HepG2 (cell line): ENCODE data around the gene SLC28A1. TPM values are rescaled to one million over a fixed set of nuclear protein-coding genes. Genes with fewer than 3 reads are reported as not detected.

Source experiments
- ATAC-seq: fragments of 200-7000 bp; cut with Tn5 transposase; 3 replicates; pipeline ENCODE4 v1.9.1; 2020; ENCODE audit warnings: mild to moderate bottlenecking, moderate library complexity
- BruUV-seq: library from RNA; stranded (reverse); fragments of 400-500 nt; replicated peaks from 2 replicates; lab custom pipeline; 2021; lab: Mats Ljungman, UMichigan
- CTCF ChIA-PET: fragments of 300-600 bp; formaldehyde crosslinking; extraction: SDS; loops from one replicate; lab custom pipeline; 2021; ENCODE audit warnings: low total read pairs, inconsistent platforms, low intra/inter-chr PET ratio; lab: Yijun Ruan, JAX
- POLR2A ChIA-PET: fragments of 350-600 bp; sonication (Branson Sonifier 250); formaldehyde crosslinking; loops from one replicate; lab custom pipeline; 2020; ENCODE audit warnings: antibody characterized with exemption, inconsistent platforms; lab: Yijun Ruan, JAX
- DNase-seq: peaks from one replicate; pipeline ENCODE4 v3.0.0-alpha.2; 2015; ENCODE audit warnings: low spot score
- FAIRE-seq: peaks from 3 replicates; lab custom pipeline; 2011; peaks lifted over from hg19 to GRCh38; lab: Jason Lieb, UNC
- H2AFZ ChIP-seq: one replicate; pipeline ENCODE4 v1.6.1; 2011; ENCODE audit warnings: low read length, inconsistent platforms
- H3K27ac ChIP-seq: fragments of 300-600 bp; 3 replicates; pipeline ENCODE4 v1.8.0; 2011; ENCODE audit warnings: mixed run types, mild to moderate bottlenecking, mixed read lengths, low read length, inconsistent platforms; ENCODE audit not compliant: insufficient read depth; ENCODE audit errors: extremely low read length
- H3K27me3 ChIP-seq, 2 experiments: fragments of 200-600 bp in 1 of 2; 2 replicates in 1 of 2; 3 replicates in 1 of 2; pipeline versions ENCODE4 v1.6.0 to v1.8.0; 2011; ENCODE audit warnings: low read length in 2 of 2, mild to moderate bottlenecking in 2 of 2, moderate library complexity in 2 of 2, inconsistent platforms in 1 of 2; ENCODE audit not compliant: insufficient read depth in 2 of 2, control insufficient read depth in 1 of 2
- H3K36me3 ChIP-seq, 2 experiments: fragments of 200-600 bp in 1 of 2; replicated peaks in 1 of 2; 2 replicates in 1 of 2; 3 replicates in 1 of 2; pipeline versions ENCODE4 v1.5.1 to v1.8.0; 2011; ENCODE audit warnings: low read length in 2 of 2, inconsistent platforms in 1 of 2; ENCODE audit not compliant: insufficient read depth in 2 of 2, control insufficient read depth in 1 of 2
- H3K4me1 ChIP-seq: 2 replicates; pipeline ENCODE4 v1.5.1; 2012; ENCODE audit warnings: low read length, inconsistent platforms; ENCODE audit not compliant: insufficient read depth
- H3K4me2 ChIP-seq: 2 replicates; pipeline ENCODE4 v1.6.0; 2011; ENCODE audit warnings: low read depth, low read length, inconsistent platforms
- H3K4me3 ChIP-seq, 3 experiments: fragments of 200-600 bp in 1 of 3; sonication (generic), shearing (Covaris generic) in 1 of 3; replicated peaks in 1 of 3; 2 replicates each; pipeline ENCODE4 v1.5.1; 2011 to 2016; ENCODE audit warnings: low read length in 3 of 3, inconsistent platforms in 2 of 3, low read depth in 2 of 3, mild to moderate bottlenecking in 2 of 3, control low read depth in 1 of 3, mixed read lengths in 1 of 3; ENCODE audit not compliant: insufficient read depth in 1 of 3
- H3K79me2 ChIP-seq: one replicate; pipeline ENCODE4 v1.6.1; 2011; ENCODE audit warnings: low read length, inconsistent platforms; ENCODE audit not compliant: insufficient read depth
- H3K9ac ChIP-seq: 2 replicates; pipeline ENCODE4 v1.6.0; 2011; ENCODE audit warnings: mild to moderate bottlenecking, low read depth, low read length, inconsistent platforms; ENCODE audit not compliant: insufficient read depth
- H3K9me3 ChIP-seq: 2 replicates; pipeline ENCODE4 v1.5.1; 2012; ENCODE audit warnings: mild to moderate bottlenecking, low read length
- H4K20me1 ChIP-seq: 2 replicates; pipeline ENCODE4 v1.6.0; 2011; ENCODE audit warnings: inconsistent platforms, mild to moderate bottlenecking, low read length, moderate library complexity; ENCODE audit not compliant: insufficient read depth
- CEBPG ChIP-seq: IDR thresholded peaks from 2 replicates; pipeline ENCODE4 v1.6.1; 2016
- HNRNPUL1 ChIP-seq: fragments of 200-400 bp; formaldehyde crosslinking; IDR thresholded peaks from 2 replicates; pipeline ENCODE4 v1.6.1; 2017; ENCODE audit warnings: low read depth, mild to moderate bottlenecking, low read length, moderate library complexity
- ZFP37 ChIP-seq: sonication (generic); formaldehyde crosslinking; IDR thresholded peaks from 2 replicates; pipeline ENCODE4 v1.4.0; 2020; ENCODE audit warnings: missing genetic modification reagents, borderline replicate concordance
- ZNF878 ChIP-seq: sonication (generic); formaldehyde crosslinking; IDR thresholded peaks from 2 replicates; pipeline ENCODE4 v1.8.1; 2023; ENCODE audit warnings: mild to moderate bottlenecking, missing genetic modification reagents, moderate library complexity
- WGBS: methylation state at CpG from one replicate; pipeline ENCODE4 v1.1.6; 2017; ENCODE audit warnings: low lambda C conversion rate; 5-methylcytosine and 5-hydroxymethylcytosine counted together
- in situ Hi-C: cut with HindIII; loops from 2 replicates; pipeline ENCODE4 v1.10.0; 2017; ENCODE audit warnings: low pct_unique_long_range_greater_than_20kb; ENCODE audit not compliant: extremely low pct_ligation_motif_present
- intact Hi-C: fragments of 100-400 bp; cut with micrococcal nuclease; formaldehyde crosslinking; loops from one replicate; pipeline ENCODE4 v1.10.0; 2022; ENCODE audit not compliant: unreplicated experiment
- polyA plus RNA-seq, 8 experiments: library from polyadenylated mRNA; depleted of rRNA in 3 of 8; stranded (reverse) in 7 of 8; unstranded in 1 of 8; fragments of >200 nt; fragmentation: Illumina TruSeq in 4 of 8; extraction: Trizol in 4 of 8; gene quantifications; 2 replicates each; pipeline versions ENCODE4 v1.2.1 to v1.2.3, GENCODE V29; 2011 to 2016; ENCODE audit warnings: low read depth in 4 of 8, missing spikeins in 1 of 8, mixed read lengths in 1 of 8; ENCODE audit not compliant: insufficient read depth in 1 of 8
- total RNA-seq, 5 experiments: library from RNA; depleted of rRNA; stranded (reverse); fragments of >200 nt; fragmentation: Illumina TruSeq; extraction: Trizol; gene quantifications; 2 replicates each; pipeline ENCODE4 v1.2.3, GENCODE V29; 2016; ENCODE audit warnings: low read depth in 1 of 5

SLC28A1 gene
- total and polyA plus RNA-seq, 2 of the 13 experiments (the other 11 are each of a cell fraction or from before 2014, with no cell fraction given): 0.31 to 5.8 TPM

DNA sequence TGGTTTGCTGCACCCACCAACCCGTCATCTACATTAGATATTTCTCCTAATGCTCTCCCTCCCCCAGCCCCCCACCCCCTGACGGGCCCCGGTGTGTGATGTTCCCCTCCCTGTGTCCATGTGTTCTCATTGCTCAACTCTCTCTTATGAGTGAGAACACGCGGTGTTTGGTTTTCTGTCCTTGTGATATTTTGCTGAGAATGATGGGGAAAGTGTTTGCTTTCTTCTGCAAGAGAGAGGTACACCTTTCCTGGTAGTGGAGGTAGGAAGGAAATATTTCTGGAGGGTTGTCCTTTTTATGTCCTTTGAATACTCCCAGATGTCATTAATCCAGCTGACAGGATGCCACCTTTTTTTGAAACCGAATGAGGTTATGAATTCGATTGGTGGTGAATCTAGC, 10.5 kb upstream of the SLC28A1 start:
- Histone ChIP-seq H3K4me3 (no peak overlapping the region), H3K9ac (no peak overlapping the region), H3K79me2 (no peaks in the 10 kb centered on the region), H4K20me1 (no peaks in the 10 kb centered on the region), H3K4me2 (no peak overlapping the region), H3K9me3 (no peaks in the 10 kb centered on the region), H3K36me3 (no peaks in the 10 kb centered on the region), H3K4me1 (peaks cover 35% of the 10 kb centered on the region), H3K27ac (no peak overlapping the region), H2AFZ (no peak overlapping the region), H3K27me3 (peaks cover 0 to 4% of the 10 kb centered on the region in 2 experiments; a peak in 1 of 5 replicates)
- POLR2A ChIA-PET: no interaction called here
- CTCF ChIA-PET: no interaction called here
- FAIRE-seq (no peak), DNase-seq (no peak), ATAC-seq (no peak)
- in situ Hi-C loops: no loop called here
- 4% methylated on average over 7 of the region's 7 CpGs for WGBS
- intact Hi-C loops: loop anchor here (10.0 kb wide), 1 partner anchor 49 kb away; no protein-coding TSS in a partner anchor
- no TSS peak for BruUV-seq
- TF ChIP-seq CEBPG (CRISPR knock-in tag) (peak; percentile 46), HNRNPUL1 (no peak)

GRCh38 chr15:84874981-84875699, 9.3 kb upstream of the SLC28A1 start:
- 47% methylated on average over 5 of the region's 5 CpGs for WGBS
- no peaks in the 10 kb centered on the region for H3K9me3 ChIP-seq
- ChIA-PET CTCF (no interaction called here), POLR2A (no interaction called here)
- H3K4me2 ChIP-seq: no peak overlapping the region
- no peak overlapping the region for H3K9ac ChIP-seq
- H3K4me3 ChIP-seq: no peak overlapping the region
- intact Hi-C loops: loop anchor here (10.0 kb wide), 1 partner anchor 50 kb away; no protein-coding TSS in a partner anchor
- peaks cover 0 to 11% of the 10 kb centered on the region in 2 experiments; a peak in 1 of 5 replicates for H3K27me3 ChIP-seq
- no peak overlapping the region for H2AFZ ChIP-seq
- no peak for TF ChIP-seq ZFP37 (CRISPR knock-in tag)
- TF ChIP-seq ZNF878 (CRISPR knock-in tag): no peak
- TF ChIP-seq, all 625 proteins: peak for 0
- Histone ChIP-seq H3K79me2 (no peaks in the 10 kb centered on the region), H3K27ac (no peak overlapping the region), H3K4me1 (peaks cover 33% of the 10 kb centered on the region), H4K20me1 (no peaks in the 10 kb centered on the region), H3K36me3 (no peaks in the 10 kb centered on the region)
- ATAC-seq (no peak), FAIRE-seq (no peak), DNase-seq (no peak)
- no TSS peak for BruUV-seq
- in situ Hi-C loops: no loop called here
